Panc1 (cell line): Measurements from ENCODE around the gene FBXL14. TPM values are rescaled to one million over a fixed set of nuclear protein-coding genes. Genes with fewer than 3 reads are reported as not detected.

Source experiments
- ATAC-seq: fragments of 200-7000 bp; cut with Tn5 transposase; 2 replicates; pipeline ENCODE4 v1.9.1; 2020; ENCODE audit warnings: mild to moderate bottlenecking, moderate library complexity
- BruUV-seq: library from RNA; stranded (reverse); fragments of 400-500 nt; replicated peaks from 2 replicates; lab custom pipeline; 2021; lab: Mats Ljungman, UMichigan
- CTCF ChIA-PET: fragments of 300-600 bp; sonication (Branson Sonifier 250); formaldehyde crosslinking; loops from one replicate; lab custom pipeline; 2022; ENCODE audit warnings: antibody characterized with exemption; lab: Charles Lee
- POLR2A ChIA-PET: fragments of 300-600 bp; sonication (Branson Sonifier 250); formaldehyde crosslinking; loops from one replicate; lab custom pipeline; 2022; ENCODE audit warnings: antibody characterized with exemption; lab: Charles Lee
- DNase-seq: peaks from one replicate; pipeline ENCODE4 v3.0.0-alpha.2; 2010; ENCODE audit warnings: low read depth, low spot score
- H3K27ac ChIP-seq: 2 replicates; pipeline ENCODE4 v1.5.1; 2011; ENCODE audit warnings: mild to moderate bottlenecking, low read length, inconsistent platforms
- H3K27me3 ChIP-seq: fragments of 200-500 bp; sonication (Bioruptor generic); 2 replicates; pipeline ENCODE4 v1.6.0; 2014; ENCODE audit warnings: low read length, inconsistent platforms; ENCODE audit not compliant: control insufficient read depth, insufficient read depth
- H3K36me3 ChIP-seq: fragments of 200-500 bp; sonication (Bioruptor generic); 2 replicates; pipeline ENCODE4 v1.5.1; 2014; ENCODE audit warnings: inconsistent platforms, mild to moderate bottlenecking, low read length, moderate library complexity; ENCODE audit not compliant: control insufficient read depth, insufficient read depth
- H3K4me1 ChIP-seq: 2 replicates; pipeline ENCODE4 v1.5.1; 2011; ENCODE audit warnings: inconsistent platforms, mild to moderate bottlenecking, low read length, moderate library complexity; ENCODE audit not compliant: control insufficient read depth, insufficient read depth
- H3K4me3 ChIP-seq, 2 experiments: 2 replicates each; pipeline ENCODE4 v1.5.1; 2011 to 2012; ENCODE audit warnings: low read depth in 2 of 2, low read length in 2 of 2, mild to moderate bottlenecking in 2 of 2, inconsistent platforms in 1 of 2, moderate library complexity in 1 of 2
- H3K9me3 ChIP-seq: fragments of 200-500 bp; sonication (Bioruptor generic); 2 replicates; pipeline ENCODE4 v1.5.1; 2014; ENCODE audit warnings: low read depth, mild to moderate bottlenecking, inconsistent platforms, low read length, moderate library complexity; ENCODE audit not compliant: control insufficient read depth, insufficient read depth
- POLR2AphosphoS5 ChIP-seq: IDR thresholded peaks from 2 replicates; pipeline ENCODE4 v1.6.1; 2012; ENCODE audit warnings: mild to moderate bottlenecking, low read depth, low read length, moderate library complexity
- SIN3A ChIP-seq: IDR thresholded peaks from 2 replicates; pipeline ENCODE4 v1.6.1; 2012; ENCODE audit warnings: low read depth, mild to moderate bottlenecking, low read length, moderate library complexity, borderline replicate concordance; ENCODE audit not compliant: insufficient read depth
- TCF7L2 ChIP-seq: IDR thresholded peaks from 2 replicates; pipeline ENCODE4 v1.6.1; 2011; ENCODE audit warnings: mild to moderate bottlenecking, low read depth, low read length, inconsistent platforms
- in situ Hi-C: cut with HindIII; loops from 2 replicates; pipeline ENCODE4 v1.10.0; 2016; ENCODE audit warnings: low sequenced_read_pairs, low pct_unique_long_range_greater_than_20kb
- intact Hi-C: fragments of 100-400 bp; cut with micrococcal nuclease; formaldehyde crosslinking; loops from one replicate; pipeline ENCODE4 v1.10.0; 2022; ENCODE audit not compliant: unreplicated experiment
- total RNA-seq: library from RNA; stranded (reverse); gene quantifications from one replicate; pipeline ENCODE4 v1.2.1, GENCODE V29; 2021; ENCODE audit not compliant: unreplicated experiment
- TF ChIP-seq, protein P1 (sequence below): fragments of 450-650 bp; IDR thresholded peaks from 2 replicates; pipeline ENCODE4 v1.5.1; 2017; ENCODE audit warnings: mild to moderate bottlenecking
- TF ChIP-seq, protein P2 (sequence below), 2 experiments: IDR thresholded peaks; 2 replicates each; pipeline ENCODE4 v1.6.1; 2011 to 2012; ENCODE audit warnings: low read depth in 2 of 2, control low read depth in 1 of 2, low read length in 1 of 2, mild to moderate bottlenecking in 1 of 2, moderate library complexity in 1 of 2; ENCODE audit not compliant: insufficient read depth in 1 of 2

The FBXL14 gene
- total RNA-seq, 1 experiment from 2014 or later: 15.1 TPM

DNA sequence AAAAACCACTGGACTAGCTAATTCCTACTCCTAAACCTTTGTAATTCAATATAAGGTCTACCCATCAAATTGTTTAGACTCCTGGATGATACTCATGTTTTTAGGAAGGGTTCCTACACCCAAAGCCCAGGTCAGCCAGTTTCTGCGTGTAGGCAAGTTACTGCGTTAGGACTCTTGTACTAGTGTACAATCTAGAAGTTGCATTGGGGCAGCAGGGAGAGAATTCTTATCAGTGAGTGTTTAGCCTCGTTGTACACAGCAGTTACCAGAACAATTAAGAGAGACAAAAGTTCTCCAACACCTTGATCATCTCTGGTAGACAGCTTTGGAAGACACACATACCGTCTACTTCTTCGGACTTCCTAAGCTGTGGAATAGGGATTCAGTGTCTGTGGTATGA lies 29.2 kb downstream of the FBXL14 start:
- Histone ChIP-seq H3K9me3 (no peaks in the 10 kb centered on the region), H3K36me3 (no peaks in the 10 kb centered on the region), H3K27ac (no peak overlapping the region), H3K27me3 (no peaks in the 10 kb centered on the region), H3K4me3 (no peak overlapping the region), H3K4me1 (peaks cover 2% of the 10 kb centered on the region)
- CTCF ChIA-PET: no interaction called here
- ATAC-seq: no peak
- no TSS peak for BruUV-seq
- intact Hi-C loops: no loop called here
- in situ Hi-C loops: no loop called here
- POLR2A ChIA-PET: no interaction called here
- TF ChIP-seq POLR2AphosphoS5 (no peak), SIN3A (no peak), TCF7L2 (no peak)
- TF ChIP-seq, protein P1, sequence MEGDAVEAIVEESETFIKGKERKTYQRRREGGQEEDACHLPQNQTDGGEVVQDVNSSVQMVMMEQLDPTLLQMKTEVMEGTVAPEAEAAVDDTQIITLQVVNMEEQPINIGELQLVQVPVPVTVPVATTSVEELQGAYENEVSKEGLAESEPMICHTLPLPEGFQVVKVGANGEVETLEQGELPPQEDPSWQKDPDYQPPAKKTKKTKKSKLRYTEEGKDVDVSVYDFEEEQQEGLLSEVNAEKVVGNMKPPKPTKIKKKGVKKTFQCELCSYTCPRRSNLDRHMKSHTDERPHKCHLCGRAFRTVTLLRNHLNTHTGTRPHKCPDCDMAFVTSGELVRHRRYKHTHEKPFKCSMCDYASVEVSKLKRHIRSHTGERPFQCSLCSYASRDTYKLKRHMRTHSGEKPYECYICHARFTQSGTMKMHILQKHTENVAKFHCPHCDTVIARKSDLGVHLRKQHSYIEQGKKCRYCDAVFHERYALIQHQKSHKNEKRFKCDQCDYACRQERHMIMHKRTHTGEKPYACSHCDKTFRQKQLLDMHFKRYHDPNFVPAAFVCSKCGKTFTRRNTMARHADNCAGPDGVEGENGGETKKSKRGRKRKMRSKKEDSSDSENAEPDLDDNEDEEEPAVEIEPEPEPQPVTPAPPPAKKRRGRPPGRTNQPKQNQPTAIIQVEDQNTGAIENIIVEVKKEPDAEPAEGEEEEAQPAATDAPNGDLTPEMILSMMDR: no peak
- TF ChIP-seq, protein P2, sequence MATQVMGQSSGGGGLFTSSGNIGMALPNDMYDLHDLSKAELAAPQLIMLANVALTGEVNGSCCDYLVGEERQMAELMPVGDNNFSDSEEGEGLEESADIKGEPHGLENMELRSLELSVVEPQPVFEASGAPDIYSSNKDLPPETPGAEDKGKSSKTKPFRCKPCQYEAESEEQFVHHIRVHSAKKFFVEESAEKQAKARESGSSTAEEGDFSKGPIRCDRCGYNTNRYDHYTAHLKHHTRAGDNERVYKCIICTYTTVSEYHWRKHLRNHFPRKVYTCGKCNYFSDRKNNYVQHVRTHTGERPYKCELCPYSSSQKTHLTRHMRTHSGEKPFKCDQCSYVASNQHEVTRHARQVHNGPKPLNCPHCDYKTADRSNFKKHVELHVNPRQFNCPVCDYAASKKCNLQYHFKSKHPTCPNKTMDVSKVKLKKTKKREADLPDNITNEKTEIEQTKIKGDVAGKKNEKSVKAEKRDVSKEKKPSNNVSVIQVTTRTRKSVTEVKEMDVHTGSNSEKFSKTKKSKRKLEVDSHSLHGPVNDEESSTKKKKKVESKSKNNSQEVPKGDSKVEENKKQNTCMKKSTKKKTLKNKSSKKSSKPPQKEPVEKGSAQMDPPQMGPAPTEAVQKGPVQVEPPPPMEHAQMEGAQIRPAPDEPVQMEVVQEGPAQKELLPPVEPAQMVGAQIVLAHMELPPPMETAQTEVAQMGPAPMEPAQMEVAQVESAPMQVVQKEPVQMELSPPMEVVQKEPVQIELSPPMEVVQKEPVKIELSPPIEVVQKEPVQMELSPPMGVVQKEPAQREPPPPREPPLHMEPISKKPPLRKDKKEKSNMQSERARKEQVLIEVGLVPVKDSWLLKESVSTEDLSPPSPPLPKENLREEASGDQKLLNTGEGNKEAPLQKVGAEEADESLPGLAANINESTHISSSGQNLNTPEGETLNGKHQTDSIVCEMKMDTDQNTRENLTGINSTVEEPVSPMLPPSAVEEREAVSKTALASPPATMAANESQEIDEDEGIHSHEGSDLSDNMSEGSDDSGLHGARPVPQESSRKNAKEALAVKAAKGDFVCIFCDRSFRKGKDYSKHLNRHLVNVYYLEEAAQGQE (IDR thresholded peaks at IDR 0.05; ENCODE audit: insufficient read depth in 1 of 2, low read depth in 2 of 2, low read length in 1 of 2): no peak
- no peak for DNase-seq

DNA sequence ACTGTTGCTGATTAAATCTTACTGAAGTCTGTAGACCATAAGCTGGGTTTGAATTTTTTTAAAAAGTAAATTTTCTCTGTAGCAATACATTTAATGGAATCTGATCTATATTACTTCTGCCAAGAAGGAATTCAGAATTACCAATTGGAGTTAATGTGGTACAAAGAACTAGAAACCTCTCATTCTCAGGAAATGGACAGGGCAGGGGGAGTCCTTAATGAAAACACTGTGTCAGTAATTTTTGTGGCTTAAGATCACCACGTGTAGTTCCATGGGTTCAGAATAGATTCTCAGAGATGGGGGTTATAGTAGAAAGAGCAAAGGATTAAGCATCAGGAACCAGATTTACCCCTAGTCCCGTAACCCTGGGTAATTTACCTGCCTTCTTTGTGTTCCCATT lies 30.3 kb downstream of the FBXL14 start:
- Histone ChIP-seq H3K27me3 (no peaks in the 10 kb centered on the region), H3K36me3 (no peaks in the 10 kb centered on the region), H3K27ac (no peak overlapping the region), H3K4me1 (peaks cover 12% of the 10 kb centered on the region), H3K4me3 (no peak overlapping the region), H3K9me3 (no peaks in the 10 kb centered on the region)
- no TSS peak for BruUV-seq
- intact Hi-C loops: no loop called here
- in situ Hi-C loops: no loop called here
- ChIA-PET POLR2A (no interaction called here), CTCF (no interaction called here)
- TF ChIP-seq, protein P1: no peak
- TF ChIP-seq, protein P2 (IDR thresholded peaks at IDR 0.05; ENCODE audit: insufficient read depth in 1 of 2, low read depth in 2 of 2, low read length in 1 of 2): no peak
- TF ChIP-seq SIN3A: no peak
- TF ChIP-seq POLR2AphosphoS5: no peak
- TF ChIP-seq TCF7L2: no peak
- DNase-seq (no peak), ATAC-seq (no peak)
